GM12878 (cell line): Measurements from ENCODE around the gene PALLD. TPM values are rescaled to one million over a fixed set of nuclear protein-coding genes. Genes with fewer than 3 reads are reported as not detected.

Experiments
- ATAC-seq: fragments of 200-7000 bp; cut with Tn5 transposase; 3 replicates; pipeline ENCODE4 v1.9.1; 2020; ENCODE audit warnings: mild to moderate bottlenecking, moderate library complexity
- BruUV-seq: library from RNA; stranded (reverse); fragments of 400-500 nt; replicated peaks from 2 replicates; lab custom pipeline; 2021; lab: Mats Ljungman, UMichigan
- CTCF ChIA-PET: fragments of 300-600 bp; sonication (Branson Sonifier 250); formaldehyde crosslinking; extraction: SDS; loops from one replicate; lab custom pipeline; 2021; ENCODE audit warnings: inconsistent platforms; lab: Yijun Ruan, JAX
- POLR2A ChIA-PET: fragments of 350-600 bp; formaldehyde crosslinking; extraction: SDS; loops from one replicate; lab custom pipeline; 2021; ENCODE audit warnings: inconsistent platforms; lab: Charles Lee
- RAD21 ChIA-PET: fragments of 300-600 bp; sonication (Branson Sonifier 250); formaldehyde crosslinking; loops from one replicate; lab custom pipeline; 2023; ENCODE audit warnings: antibody characterized with exemption; ENCODE audit not compliant: unreplicated experiment; lab: Charles Lee
- SMC1A ChIA-PET: fragments of 300-600 bp; sonication (Branson Sonifier 250); formaldehyde crosslinking; loops from one replicate; lab custom pipeline; 2023; ENCODE audit not compliant: unreplicated experiment, uncharacterized antibody; lab: Charles Lee
- DNase-seq: peaks from one replicate; pipeline ENCODE4 v3.0.0-alpha.2; 2011; ENCODE audit warnings: low read depth, low spot score
- FAIRE-seq: peaks from 3 replicates; lab custom pipeline; 2011; peaks lifted over from hg19 to GRCh38; lab: Jason Lieb, UNC
- H2AFZ ChIP-seq: 2 replicates; pipeline ENCODE4 v1.6.0; 2011; ENCODE audit warnings: low read depth, low read length, control low read depth; ENCODE audit not compliant: control insufficient read depth
- H3K27ac ChIP-seq: 2 replicates; pipeline ENCODE4 v1.5.1; 2011; ENCODE audit warnings: control low read depth; ENCODE audit not compliant: control insufficient read depth, insufficient read depth
- H3K27me3 ChIP-seq, 2 experiments: replicated peaks in 1 of 2; 2 replicates each; pipeline versions ENCODE4 v1.6.0 to v1.6.1; 2011; ENCODE audit warnings: low read length in 1 of 2; ENCODE audit not compliant: control insufficient read depth in 2 of 2, insufficient read depth in 2 of 2
- H3K36me3 ChIP-seq, 2 experiments: 2 replicates each; pipeline ENCODE4 v1.5.1; 2011; ENCODE audit warnings: low read length in 1 of 2; ENCODE audit not compliant: control insufficient read depth in 2 of 2, insufficient read depth in 2 of 2
- H3K4me1 ChIP-seq: 2 replicates; pipeline ENCODE4 v1.6.1; 2011; ENCODE audit warnings: mild to moderate bottlenecking, low read length, moderate library complexity, mixed read lengths; ENCODE audit not compliant: control insufficient read depth, insufficient read depth
- H3K4me2 ChIP-seq: 2 replicates; pipeline ENCODE4 v1.6.0; 2011; ENCODE audit warnings: control low read depth; ENCODE audit not compliant: control insufficient read depth, insufficient read depth
- H3K4me3 ChIP-seq: fragments of 200-600 bp; sonication (generic); 2 replicates; pipeline ENCODE4 v1.5.1; 2016
- H3K79me2 ChIP-seq: 2 replicates; pipeline ENCODE4 v1.6.0; 2011; ENCODE audit warnings: low read length; ENCODE audit not compliant: control insufficient read depth, insufficient read depth
- H3K9ac ChIP-seq: 2 replicates; pipeline ENCODE4 v1.8.0; 2011; ENCODE audit warnings: low read length, control low read depth, mixed read lengths; ENCODE audit not compliant: control insufficient read depth, insufficient read depth
- H3K9me3 ChIP-seq: replicated peaks from 3 replicates; pipeline ENCODE4 v1.5.1; 2011; ENCODE audit warnings: mild to moderate bottlenecking, low read length; ENCODE audit not compliant: control insufficient read depth, insufficient read depth
- H4K20me1 ChIP-seq: 2 replicates; pipeline ENCODE4 v1.6.0; 2011; ENCODE audit not compliant: control insufficient read depth, insufficient read depth
- BCL11A ChIP-seq: IDR thresholded peaks from 2 replicates; pipeline ENCODE4 v1.6.1; 2011; ENCODE audit warnings: low read depth, low read length
- IRF3 ChIP-seq: fragments of 450-650 bp; IDR thresholded peaks from 2 replicates; pipeline ENCODE4 v1.6.1; 2014; ENCODE audit warnings: mild to moderate bottlenecking
- KLF5 ChIP-seq: fragments of 450-650 bp; IDR thresholded peaks from 2 replicates; pipeline ENCODE4 v1.6.1; 2014; ENCODE audit warnings: mild to moderate bottlenecking; ENCODE audit not compliant: partially characterized antibody
- SMC3 ChIP-seq: IDR thresholded peaks from 2 replicates; pipeline ENCODE4 v1.6.1; 2011; ENCODE audit warnings: low read length, improper control_type of control experiment, borderline replicate concordance
- TCF12 ChIP-seq: IDR thresholded peaks from 2 replicates; pipeline ENCODE4 v1.6.1; 2011; ENCODE audit warnings: low read depth, mild to moderate bottlenecking, low read length
- ZNF217 ChIP-seq: fragments of 450-650 bp; IDR thresholded peaks from 2 replicates; pipeline ENCODE4 v1.6.1; 2017; ENCODE audit warnings: antibody characterized with exemption, mild to moderate bottlenecking
- WGBS: methylation state at CpG from one replicate; pipeline ENCODE4 v1.1.6; 2016; ENCODE audit warnings: low lambda C conversion rate; ENCODE audit not compliant: insufficient replicate concordance, insufficient coverage; ENCODE audit errors: missing lambda C conversion rate; 5-methylcytosine and 5-hydroxymethylcytosine counted together
- in situ Hi-C: fragments of 300-500 bp; cut with MboI; formaldehyde crosslinking; loops from 9 replicates; pipeline ENCODE4 v1.14.3; 2018; ENCODE audit warnings: mixed read lengths
- intact Hi-C: fragments of 100-400 bp; cut with micrococcal nuclease; formaldehyde crosslinking; loops from one replicate; pipeline ENCODE4 v1.14.2; 2022; ENCODE audit not compliant: unreplicated experiment
- polyA plus RNA-seq, 11 experiments: library from polyadenylated mRNA; depleted of rRNA in 4 of 11; unstranded in 6 of 11; stranded (reverse) in 5 of 11; fragments of >200 nt; fragmentation: Nextera tagmentation in 4 of 11; fragmentation: Illumina TruSeq in 1 of 11; extraction: Ambion mirVana in 4 of 11; extraction: Trizol in 1 of 11; gene quantifications; 1 replicate in 1 of 11; 2 replicates in 10 of 11; pipeline versions ENCODE4 v1.2.1 to v1.2.3, GENCODE V29; 2011 to 2016; ENCODE audit warnings: inconsistent platforms in 2 of 11, missing spikeins in 2 of 11, low read depth in 1 of 11
- total RNA-seq, 4 experiments: library from RNA; depleted of rRNA in 3 of 4; stranded (reverse); fragments of >200 nt in 3 of 4; fragmentation: Illumina TruSeq in 1 of 4; extraction: Trizol in 1 of 4; gene quantifications; 2 replicates each; pipeline versions ENCODE4 v1.2.1 to v1.2.3, GENCODE V29; 2013 to 2021

Gene PALLD
- total and polyA plus RNA-seq, 10 of the 15 experiments (the other 5 are each of a cell fraction or from before 2014, with no cell fraction given): 1.0 to 7.7 (median 1.7) TPM

GRCh38 chr4:168914095-168914494, 417.2 kb downstream of the PALLD start:
- ChIA-PET CTCF (interaction anchor here (0.7 to 14.6 kb wide), 4 partner anchors 9 to 204 kb away, joined by 3 to 362 read pairs (median 3); no protein-coding TSS in a partner anchor), SMC1A (interaction anchor here (3.0 to 17.4 kb wide), 3 partner anchors 8 to 328 kb away, joined by 15 to 292 read pairs (median 23); no protein-coding TSS in a partner anchor), POLR2A (no interaction called here), RAD21 (interaction anchor here (1.3 to 11.2 kb wide), 2 partner anchors 202 to 329 kb away, joined by 7 to 116 read pairs; no protein-coding TSS in a partner anchor)
- intact Hi-C loops: no loop called here
- TF ChIP-seq SMC3 (no peak), TCF12 (no peak), BCL11A (no peak), IRF3 (no peak), KLF5 (no peak), ZNF217 (no peak)
- no peaks in the 10 kb centered on the region for H3K9me3 ChIP-seq
- in situ Hi-C loops: no loop called here
- no peaks in the 10 kb centered on the region for H3K4me1 ChIP-seq
- H3K27ac ChIP-seq: no peak overlapping the region
- FAIRE-seq (no peak), DNase-seq (no peak), ATAC-seq (no peak)
- no peaks in the 10 kb centered on the region for H4K20me1 ChIP-seq
- H3K79me2 ChIP-seq: no peaks in the 10 kb centered on the region
- 96% methylated on average over 2 of the region's 2 CpGs for WGBS
- no peaks in the 10 kb centered on the region; a peak in 1 of 4 replicates for H3K36me3 ChIP-seq
- no peak overlapping the region for H3K9ac ChIP-seq
- no peak overlapping the region for H2AFZ ChIP-seq
- no peak overlapping the region for H3K4me3 ChIP-seq
- no TSS peak for BruUV-seq
- no peak overlapping the region for H3K4me2 ChIP-seq
- H3K27me3 ChIP-seq: no peaks in the 10 kb centered on the region
